ENCODE data around the gene OLFML1. TPM values are rescaled to one million over a fixed set of nuclear protein-coding genes. Genes with fewer than 3 reads are reported as not detected.

OLFML1 gene
- total RNA-seq, 4 donors from 2014 or later = 1.2 to 13.1 (median 6.6) TPM

- no peak for DNase-seq (ENCODE audit: low spot score in 2 of 2)
- H3K36me3 ChIP-seq = no peaks in the 10 kb centered on the region
- 30 to 42% methylated on average over 4 of the region's 4 CpGs for WGBS, 2 donors
- peak in 1 of 2 donors; percentile 52 for TF ChIP-seq EP300 (IDR thresholded peaks at IDR 0.05)
- TF ChIP-seq, protein P1, sequence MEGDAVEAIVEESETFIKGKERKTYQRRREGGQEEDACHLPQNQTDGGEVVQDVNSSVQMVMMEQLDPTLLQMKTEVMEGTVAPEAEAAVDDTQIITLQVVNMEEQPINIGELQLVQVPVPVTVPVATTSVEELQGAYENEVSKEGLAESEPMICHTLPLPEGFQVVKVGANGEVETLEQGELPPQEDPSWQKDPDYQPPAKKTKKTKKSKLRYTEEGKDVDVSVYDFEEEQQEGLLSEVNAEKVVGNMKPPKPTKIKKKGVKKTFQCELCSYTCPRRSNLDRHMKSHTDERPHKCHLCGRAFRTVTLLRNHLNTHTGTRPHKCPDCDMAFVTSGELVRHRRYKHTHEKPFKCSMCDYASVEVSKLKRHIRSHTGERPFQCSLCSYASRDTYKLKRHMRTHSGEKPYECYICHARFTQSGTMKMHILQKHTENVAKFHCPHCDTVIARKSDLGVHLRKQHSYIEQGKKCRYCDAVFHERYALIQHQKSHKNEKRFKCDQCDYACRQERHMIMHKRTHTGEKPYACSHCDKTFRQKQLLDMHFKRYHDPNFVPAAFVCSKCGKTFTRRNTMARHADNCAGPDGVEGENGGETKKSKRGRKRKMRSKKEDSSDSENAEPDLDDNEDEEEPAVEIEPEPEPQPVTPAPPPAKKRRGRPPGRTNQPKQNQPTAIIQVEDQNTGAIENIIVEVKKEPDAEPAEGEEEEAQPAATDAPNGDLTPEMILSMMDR (IDR thresholded peaks at IDR 0.05) = no peak
- TF ChIP-seq POLR2A (IDR thresholded peaks at IDR 0.05) = peak in 1 of 2 donors; percentile 28
- peak overlapping the region; percentile 51 to 87 (median 70) for H3K27ac ChIP-seq
- H3K9me3 ChIP-seq = no peaks in the 10 kb centered on the region
- peaks cover 0 to 50% (median 44%) of the 10 kb centered on the region in 4 donors for H3K4me1 ChIP-seq
- H3K27me3 ChIP-seq = no peaks in the 10 kb centered on the region
- no peak overlapping the region for H3K4me3 ChIP-seq
Measured at GRCh38 chr11:7522121-7522520, 36.8 kb downstream of the OLFML1 start.

GRCh38 chr11:7522546-7522945 is 37.2 kb downstream of the OLFML1 start:
- Histone ChIP-seq H3K4me1 (peaks cover 0 to 50% (median 44%) of the 10 kb centered on the region in 4 donors), H3K27ac (peak overlapping the region; percentile 51 to 87 (median 70))

GRCh38 chr11:7523416-7524210 is 38.3 kb downstream of the OLFML1 start:
- whole genome bisulfite sequencing, 2 donors = 64 to 68% methylated on average over 6 of the region's 6 CpGs
- Histone ChIP-seq H3K4me3 (no peak overlapping the region), H3K27ac (peak overlapping the region in 2 of 4 donors; percentile 13 to 87), H3K27me3 (no peaks in the 10 kb centered on the region), H3K36me3 (no peaks in the 10 kb centered on the region), H3K4me1 (peaks cover 0 to 50% (median 44%) of the 10 kb centered on the region in 4 donors), H3K9me3 (no peaks in the 10 kb centered on the region)
- DNase-seq (ENCODE audit: low spot score in 2 of 2) = no peak
- TF ChIP-seq EP300 (IDR thresholded peaks at IDR 0.05) (no peak), POLR2A (IDR thresholded peaks at IDR 0.05) (no peak)
- TF ChIP-seq, protein P1 (IDR thresholded peaks at IDR 0.05) = no peak

More at GRCh38 chr11:7522546-7522945, 37.2 kb downstream of the OLFML1 start:
- Histone ChIP-seq H3K9me3 (no peaks in the 10 kb centered on the region), H3K4me3 (no peak overlapping the region), H3K27me3 (no peaks in the 10 kb centered on the region), H3K36me3 (no peaks in the 10 kb centered on the region)
- WGBS, 2 donors = 90 to 92% methylated on average over 4 of the region's 4 CpGs
- TF ChIP-seq POLR2A (IDR thresholded peaks at IDR 0.05) = no peak
- no peak for TF ChIP-seq EP300 (IDR thresholded peaks at IDR 0.05)
- TF ChIP-seq, protein P1 (IDR thresholded peaks at IDR 0.05) = no peak
- DNase-seq (ENCODE audit: low spot score in 2 of 2) = no peak

- H3K27ac ChIP-seq = peak overlapping the region in 2 of 4 donors; percentile 43 to 87
- no peaks in the 10 kb centered on the region for H3K36me3 ChIP-seq
- no peaks in the 10 kb centered on the region for H3K27me3 ChIP-seq
- H3K9me3 ChIP-seq = no peaks in the 10 kb centered on the region
- TF ChIP-seq EP300 (IDR thresholded peaks at IDR 0.05) (no peak), POLR2A (IDR thresholded peaks at IDR 0.05) (no peak)
- TF ChIP-seq, protein P1 (IDR thresholded peaks at IDR 0.05) = no peak
- DNase-seq (ENCODE audit: low spot score in 2 of 2) = no peak
- no peak overlapping the region for H3K4me3 ChIP-seq
- 76 to 84% methylated on average over 6 of the region's 6 CpGs for WGBS, 2 donors
- peaks cover 0 to 50% (median 44%) of the 10 kb centered on the region in 4 donors for H3K4me1 ChIP-seq
Measured at GRCh38 chr11:7524462-7525235, 39.3 kb downstream of the OLFML1 start.

Data from tibial nerve (tissue), 4 donors.